HG03439 (cell line): ENCODE results near the gene IL12A.
A peak's percentile ranks its signal among the peaks of the same experiment; 100 is the strongest.

ENCODE experiments used
- ATAC-seq: cut with Tn5 transposase; IDR thresholded peaks from one replicate; pipeline ENCODE4 v1.9.1; 2021; ENCODE audit warnings: mild to moderate bottlenecking, moderate library complexity; ENCODE audit not compliant: unreplicated experiment

IL12A gene

DNA sequence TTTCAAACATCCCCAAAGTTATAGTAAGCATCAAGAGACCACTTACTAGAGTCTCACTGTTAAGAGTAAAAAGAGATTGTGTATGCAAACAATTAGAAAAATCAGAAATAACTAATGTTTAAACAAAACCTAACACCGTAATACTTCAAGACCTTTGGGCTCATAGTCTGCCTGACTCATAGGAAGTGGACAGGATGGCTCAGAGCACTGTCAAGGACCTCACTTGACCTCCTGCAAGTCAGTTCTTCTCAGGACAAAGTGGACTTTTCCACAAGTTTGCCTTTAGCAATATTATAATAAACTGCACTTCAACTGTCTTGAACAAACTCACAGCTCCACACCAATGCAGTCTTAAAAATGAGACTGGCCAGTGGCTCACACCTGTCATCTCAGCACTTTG is 34.8 kb downstream of the IL12A start:
- ATAC-seq = no peak

DNA sequence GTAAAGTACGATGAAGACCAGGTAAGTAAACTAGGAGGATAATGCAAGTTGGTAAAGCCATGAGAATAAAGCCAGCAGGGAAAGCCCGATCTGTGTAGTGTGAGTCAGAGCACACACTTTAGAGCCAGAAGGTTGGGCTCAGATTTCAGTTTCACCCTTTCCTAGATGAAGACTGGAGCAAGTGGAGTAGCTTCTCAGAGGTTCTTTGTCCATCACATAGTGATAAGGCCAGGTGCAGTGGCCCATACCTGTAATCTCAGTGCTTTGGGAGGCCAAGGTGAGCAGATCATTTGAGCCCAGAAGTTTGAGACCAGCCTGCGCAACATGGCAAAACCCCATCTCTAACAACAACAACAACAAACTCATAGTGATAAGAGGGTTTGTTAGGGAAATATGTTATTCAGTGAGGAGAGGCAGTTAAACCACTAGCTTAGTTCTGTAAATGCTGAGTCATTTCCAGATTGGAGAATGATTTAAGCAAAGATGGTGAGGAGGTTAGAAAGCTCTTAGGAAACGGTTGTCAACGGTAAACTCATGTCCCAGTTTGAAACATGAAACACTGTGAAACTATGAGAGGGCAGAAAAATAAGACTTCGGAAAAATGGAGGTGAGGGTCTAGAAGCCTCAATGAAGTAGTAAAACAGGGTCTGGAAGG is 39.0 kb downstream of the IL12A start:
- peak; percentile 91 for ATAC-seq

DNA sequence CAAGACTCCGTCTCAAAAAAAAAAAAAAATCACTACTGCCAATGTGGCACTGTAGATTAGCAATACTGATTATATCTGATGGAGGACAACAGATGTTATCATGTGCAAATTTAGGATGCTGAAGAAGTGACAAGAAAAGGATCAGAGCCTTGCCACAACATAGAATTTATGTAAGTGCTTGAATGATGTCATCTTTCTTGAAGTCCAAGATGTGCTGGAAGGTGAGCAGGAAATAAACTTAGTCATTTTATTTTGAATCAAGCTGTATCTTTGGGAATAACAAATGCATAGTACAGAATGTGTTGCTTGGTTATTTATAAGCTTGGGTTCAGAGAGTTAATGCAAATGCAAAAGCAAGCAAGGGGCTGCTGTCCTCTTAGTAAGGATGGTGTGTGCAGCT is 47.1 kb downstream of the IL12A start:
- ATAC-seq = no peak

DNA sequence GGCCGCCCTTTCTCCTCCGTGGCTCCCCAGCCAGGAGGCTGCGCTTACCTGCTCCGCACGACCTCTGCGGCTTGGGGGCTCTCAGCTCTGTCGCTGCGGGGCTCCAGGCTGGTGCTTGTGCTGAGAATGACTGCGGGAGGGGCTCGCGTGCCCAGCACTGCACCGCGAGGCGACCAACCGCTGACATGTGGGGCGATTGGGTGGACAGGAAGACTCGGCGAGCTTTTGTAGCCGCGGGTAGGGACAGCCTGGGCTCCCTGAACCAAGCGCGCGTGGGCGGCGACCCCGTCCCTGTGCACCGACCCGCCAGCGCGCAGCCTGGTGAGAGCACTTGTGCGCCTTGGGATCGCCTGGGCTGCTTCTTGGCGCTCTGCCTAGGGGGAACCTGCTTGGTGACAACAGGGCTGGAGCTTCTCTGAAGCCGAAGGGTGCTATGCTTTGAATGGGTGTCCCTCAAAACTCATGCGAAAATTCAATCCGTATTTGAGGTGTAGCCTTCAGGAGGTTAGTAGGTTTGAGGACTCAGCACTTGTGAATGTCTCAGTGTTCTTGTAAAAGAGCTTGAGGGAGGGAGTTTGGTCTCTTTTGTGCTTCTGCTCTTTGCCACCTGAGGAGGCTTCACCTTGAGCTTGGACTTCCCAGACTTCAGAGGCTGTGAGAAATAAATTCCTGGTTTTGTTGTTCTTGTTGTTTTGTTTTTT is 50.4 kb downstream of the IL12A start:
- ATAC-seq = no peak

DNA sequence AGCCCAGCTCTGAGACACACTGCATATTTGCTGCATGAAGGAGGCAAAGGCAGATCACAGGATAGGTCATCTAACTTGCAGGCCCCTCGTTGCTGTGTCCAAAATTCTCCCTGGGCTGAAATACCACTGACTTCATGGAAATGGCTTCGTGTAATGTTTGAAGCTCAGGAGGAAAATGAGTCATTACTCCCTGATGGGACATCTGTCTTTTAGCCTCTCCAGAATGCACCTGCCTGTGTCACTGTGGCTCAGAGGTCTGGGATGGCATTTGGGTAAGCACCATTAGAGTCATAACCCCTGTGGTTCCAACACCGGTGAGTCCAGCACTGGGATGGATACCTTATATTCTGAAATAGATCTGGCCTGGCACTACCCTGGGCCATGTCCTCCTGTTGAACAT is 51.5 kb downstream of the IL12A start:
- ATAC-seq = no peak

DNA sequence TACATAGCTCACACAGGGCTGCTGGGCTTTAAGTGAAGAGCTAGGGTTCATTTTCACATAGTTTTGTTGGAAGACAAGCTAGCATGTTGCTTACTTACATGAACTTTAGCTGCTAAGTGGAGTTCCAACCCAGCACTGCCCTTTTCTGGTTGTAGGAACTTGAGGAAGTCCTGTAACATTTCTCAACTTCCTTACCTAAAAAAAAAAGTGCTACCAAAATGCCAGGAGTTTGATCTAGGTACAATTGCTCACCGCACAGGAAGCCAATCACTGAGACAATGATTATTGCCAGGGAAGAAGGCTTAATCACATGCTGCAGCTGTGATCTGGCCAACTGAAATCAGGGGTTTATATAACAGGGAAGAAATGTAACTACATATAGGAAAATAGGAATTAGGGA is 52.8 kb downstream of the IL12A start:
- ATAC-seq = no peak

DNA sequence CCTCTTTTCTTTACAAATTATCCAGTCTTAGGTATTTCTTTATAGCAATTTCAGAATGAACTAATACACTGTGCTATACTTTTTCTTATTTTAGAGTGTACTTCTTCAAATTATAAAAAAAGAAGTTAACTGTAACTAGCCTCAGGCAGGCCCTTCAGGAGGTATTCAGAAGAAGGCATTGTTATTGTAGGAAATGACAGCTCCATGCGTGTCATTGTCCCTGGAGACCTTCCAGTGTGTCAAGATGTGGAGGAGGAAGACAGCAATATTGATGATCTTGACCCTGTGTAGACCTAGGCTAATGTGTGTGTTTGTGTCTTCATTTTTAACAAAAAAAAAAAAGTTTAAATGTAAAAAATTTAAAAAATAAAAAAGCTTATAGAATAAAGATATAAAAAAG is 55.5 kb downstream of the IL12A start:
- ATAC-seq = no peak
